GM21447 (cell line): ENCODE results near the gene IL6.
A peak's percentile ranks its signal among the peaks of the same experiment; 100 is the strongest.
"Not testable (repeated sequence)": the region's sequence is repeated elsewhere in the genome, so short reads cannot be mapped to it uniquely, and the experiment has no call there.

Source experiments
- ATAC-seq: cut with Tn5 transposase; IDR thresholded peaks from one replicate; pipeline ENCODE4 v1.9.1; 2021; ENCODE audit not compliant: unreplicated experiment

Gene IL6

GRCh38 chr7:22726907-22727713, at the start of gene IL6:
IL6 (plus strand) TSS chr7:22727200; CDS start chr7:22727263, 63 bp downstream.
- no peak for ATAC-seq

- not testable (repeated sequence) for ATAC-seq
These were observed 49.7 kb upstream of the IL6 start for GRCh38 chr7:22677263-22677662.

- no peak for ATAC-seq
These were observed 49.3 kb upstream of the IL6 start for GRCh38 chr7:22677680-22678079.

GRCh38 chr7:22680482-22680911, 46.5 kb upstream of the IL6 start:
- ATAC-seq: no peak

- no peak for ATAC-seq
These were observed 45.7 kb upstream of the IL6 start for GRCh38 chr7:22681312-22681711.

GRCh38 chr7:22681852-22682657, 44.9 kb upstream of the IL6 start:
- ATAC-seq: no peak

- no peak for ATAC-seq
These were observed 43.6 kb upstream of the IL6 start for GRCh38 chr7:22683379-22683778.

GRCh38 chr7:22686620-22687019, 40.4 kb upstream of the IL6 start:
- ATAC-seq: no peak

GRCh38 chr7:22688084-22688483, 38.9 kb upstream of the IL6 start:
- ATAC-seq: no peak

GRCh38 chr7:22688934-22689333, 38.1 kb upstream of the IL6 start:
- ATAC-seq: not testable (repeated sequence)

GRCh38 chr7:22694597-22695207, 32.3 kb upstream of the IL6 start:
- peak; percentile 40 for ATAC-seq

GRCh38 chr7:22695476-22696132, 31.4 kb upstream of the IL6 start:
- ATAC-seq: no peak

GRCh38 chr7:22696541-22697228, 30.3 kb upstream of the IL6 start:
- no peak for ATAC-seq

GRCh38 chr7:22697322-22697859, 29.6 kb upstream of the IL6 start:
- ATAC-seq: no peak

GRCh38 chr7:22697876-22698606, 29.0 kb upstream of the IL6 start:
- peak; percentile 75 for ATAC-seq

- no peak for ATAC-seq
These were observed 28.2 kb upstream of the IL6 start for GRCh38 chr7:22698767-22699166.

GRCh38 chr7:22700559-22701002, 26.4 kb upstream of the IL6 start:
- no peak for ATAC-seq

- ATAC-seq: no peak
These were observed 24.5 kb upstream of the IL6 start for GRCh38 chr7:22702516-22702915.

GRCh38 chr7:22703107-22703855, 23.7 kb upstream of the IL6 start:
- ATAC-seq: not testable (repeated sequence)
